Mononuclear cell (primary cell): ENCODE results near the gene MAT1A. TPM values are rescaled to one million over a fixed set of nuclear protein-coding genes. Genes with fewer than 3 reads are reported as not detected.

Source experiments
- H3K27me3 ChIP-seq: 2 replicates; pipeline ENCODE4 v1.6.0; 2011; ENCODE audit warnings: low read length, control low read depth; ENCODE audit not compliant: insufficient read depth
- H3K4me1 ChIP-seq: 2 replicates; pipeline ENCODE4 v1.5.1; 2011; ENCODE audit warnings: mild to moderate bottlenecking, low read length, control low read depth; ENCODE audit not compliant: insufficient read depth
- H3K4me3 ChIP-seq: 2 replicates; pipeline ENCODE4 v1.5.1; 2011; ENCODE audit warnings: mild to moderate bottlenecking, low read length, moderate library complexity
- H3K9me3 ChIP-seq: 2 replicates; pipeline ENCODE4 v1.5.1; 2011; ENCODE audit warnings: low read depth, mild to moderate bottlenecking, control low read depth, low read length
- total RNA-seq: library from RNA; depleted of rRNA; stranded (reverse); fragments of >200 nt; gene quantifications from one replicate; pipeline ENCODE4 v1.2.3, GENCODE V29; 2012

MAT1A gene
- total RNA-seq, 1 donor = not detected

DNA sequence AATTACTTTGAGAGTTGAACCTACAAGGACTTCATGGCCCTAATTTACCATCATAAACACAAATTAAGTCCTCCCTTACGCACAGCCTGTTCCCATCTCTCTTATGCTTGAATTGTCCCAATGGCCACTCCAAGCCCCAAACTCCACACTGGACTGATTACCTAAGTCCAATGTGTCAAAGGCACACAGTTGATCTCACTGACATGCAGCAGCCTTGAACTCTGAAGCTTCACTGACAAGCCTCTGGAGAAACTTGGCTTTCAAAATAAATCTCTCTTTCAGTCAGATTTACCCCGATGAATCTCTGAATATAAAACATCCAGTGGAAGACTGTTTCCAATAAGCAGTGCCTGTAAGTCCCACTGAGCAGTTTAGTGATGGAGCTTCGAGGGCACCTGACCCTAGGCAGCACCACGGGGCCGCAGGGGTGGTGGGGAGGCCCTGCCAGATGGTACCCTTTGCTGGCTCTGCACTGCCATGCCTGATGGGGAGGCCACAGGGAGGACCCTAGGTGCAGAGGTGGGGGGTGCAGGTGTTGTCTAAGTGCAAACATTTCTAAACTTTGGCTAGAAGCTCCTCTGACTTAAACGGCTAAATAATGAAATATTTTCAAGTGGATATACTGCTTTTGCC, 3.3 kb upstream of the MAT1A start:
- H3K27me3 ChIP-seq = no peaks in the 10 kb centered on the region
- H3K9me3 ChIP-seq = no peaks in the 10 kb centered on the region
- no peaks in the 10 kb centered on the region for H3K4me1 ChIP-seq
- no peak overlapping the region for H3K4me3 ChIP-seq

DNA sequence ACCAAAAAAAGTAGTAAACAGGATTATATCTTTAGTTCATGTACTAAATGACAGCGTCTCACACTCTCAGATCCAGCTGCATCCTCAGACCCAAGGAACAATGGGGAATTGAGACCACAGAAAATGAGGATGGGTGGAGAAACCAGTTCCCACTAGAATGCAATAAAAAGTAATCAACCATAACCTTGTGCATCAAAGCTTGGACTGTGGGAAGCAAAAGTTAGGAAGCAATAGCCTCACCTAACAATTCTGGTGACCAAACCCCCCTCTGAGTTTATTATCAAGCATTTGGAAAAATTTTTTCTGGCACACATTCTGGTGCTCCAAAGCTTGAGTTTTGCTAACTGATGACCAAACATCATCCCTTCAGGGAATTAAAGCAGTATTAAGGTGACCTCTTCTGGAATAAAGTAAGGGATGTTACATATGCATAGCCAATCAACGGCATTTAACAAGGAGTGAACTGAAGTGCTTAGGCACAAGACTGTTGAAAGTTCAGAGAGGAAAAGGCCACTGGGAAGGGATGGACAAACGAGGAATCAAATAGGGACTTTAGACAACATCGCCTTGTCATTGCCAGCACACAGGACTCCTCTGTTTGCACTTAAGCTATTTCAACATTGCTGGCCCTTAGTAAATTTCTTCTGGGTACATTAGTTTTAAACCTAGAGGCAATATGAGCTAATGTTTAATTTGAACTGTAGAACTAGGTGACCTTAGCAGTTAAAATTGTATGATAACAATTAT, 1.2 kb upstream of the MAT1A start:
- H3K4me1 ChIP-seq = no peaks in the 10 kb centered on the region

DNA sequence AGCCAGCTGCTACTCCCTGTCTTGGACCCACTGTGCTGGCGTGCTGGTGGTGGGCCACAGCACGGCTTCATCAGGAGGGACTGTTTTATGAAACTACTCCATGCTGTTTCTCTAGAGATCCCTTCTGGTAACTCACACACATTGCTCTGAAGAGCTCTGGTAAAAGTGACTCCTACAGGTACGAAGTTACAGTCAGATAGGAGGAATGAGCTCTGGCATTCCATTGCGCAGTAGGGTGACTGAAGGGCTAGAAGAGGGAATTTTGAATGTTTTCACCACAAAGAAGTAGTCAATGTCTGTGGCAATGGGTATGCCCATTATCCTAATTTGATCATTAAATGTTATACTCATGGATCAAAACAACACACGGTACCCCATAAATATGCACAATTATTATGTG, 609 bp downstream of the MAT1A start:
- Histone ChIP-seq H3K27me3 (no peaks in the 10 kb centered on the region), H3K4me3 (no peak overlapping the region), H3K4me1 (no peaks in the 10 kb centered on the region), H3K9me3 (no peaks in the 10 kb centered on the region)

More for the DNA sequence above, 1.2 kb upstream of the MAT1A start:
- Histone ChIP-seq H3K9me3 (no peaks in the 10 kb centered on the region), H3K27me3 (no peaks in the 10 kb centered on the region), H3K4me3 (no peak overlapping the region)

DNA sequence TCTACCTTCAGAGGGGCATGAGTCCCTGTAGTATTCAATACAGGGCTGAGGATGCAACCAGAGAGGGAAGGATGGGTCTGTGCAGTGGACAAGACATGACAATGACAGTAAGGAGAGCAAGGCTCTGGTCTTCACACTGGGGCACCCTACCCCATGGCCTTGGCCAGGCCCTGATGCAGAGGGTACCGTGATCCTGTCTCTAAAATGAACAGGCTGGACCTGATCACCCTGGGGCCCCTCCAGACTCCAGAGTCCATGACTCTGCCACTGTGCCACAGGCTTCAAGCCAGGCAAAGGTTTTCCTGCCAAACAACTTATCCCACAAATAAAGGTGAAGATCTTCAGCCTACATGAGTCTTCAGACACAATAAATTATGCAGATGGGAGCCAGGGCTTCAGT, 4.9 kb downstream of the MAT1A start:
- Histone ChIP-seq H3K27me3 (no peaks in the 10 kb centered on the region), H3K4me3 (no peak overlapping the region), H3K4me1 (no peaks in the 10 kb centered on the region), H3K9me3 (no peaks in the 10 kb centered on the region)

DNA sequence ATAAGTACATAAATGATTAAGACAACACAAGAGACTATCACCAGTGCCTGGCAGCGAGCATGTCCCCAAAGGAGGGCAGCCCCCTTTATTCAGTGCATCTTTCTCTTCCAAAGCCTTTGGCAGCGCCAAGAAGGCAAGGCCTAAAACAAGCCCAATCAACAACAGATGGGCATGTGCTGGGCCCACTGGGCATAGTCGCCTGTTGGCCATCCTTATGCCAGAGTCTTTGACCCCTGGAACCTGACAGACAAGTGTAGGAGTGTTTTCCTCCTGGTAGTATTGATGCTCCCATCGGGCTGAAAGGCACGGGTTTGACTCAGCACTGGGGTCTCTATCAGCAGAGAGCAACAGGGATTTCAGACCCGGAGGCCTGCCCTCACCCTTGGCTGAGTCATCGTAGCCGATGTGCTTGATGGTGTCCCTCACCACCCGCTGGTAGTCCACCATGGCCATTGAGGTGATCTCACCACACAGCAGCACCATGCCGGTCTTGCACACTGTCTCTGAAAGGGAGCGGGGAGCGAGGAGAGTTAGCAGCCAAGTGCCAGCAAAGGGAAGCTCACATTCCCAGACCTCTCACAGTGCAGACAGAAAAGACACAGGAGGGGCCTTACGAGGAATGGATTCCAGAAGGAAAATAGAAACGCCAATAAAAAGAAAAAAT, 5.8 kb downstream of the MAT1A start:
- H3K4me3 ChIP-seq = no peak overlapping the region
- no peaks in the 10 kb centered on the region for H3K9me3 ChIP-seq
- no peaks in the 10 kb centered on the region for H3K27me3 ChIP-seq

DNA sequence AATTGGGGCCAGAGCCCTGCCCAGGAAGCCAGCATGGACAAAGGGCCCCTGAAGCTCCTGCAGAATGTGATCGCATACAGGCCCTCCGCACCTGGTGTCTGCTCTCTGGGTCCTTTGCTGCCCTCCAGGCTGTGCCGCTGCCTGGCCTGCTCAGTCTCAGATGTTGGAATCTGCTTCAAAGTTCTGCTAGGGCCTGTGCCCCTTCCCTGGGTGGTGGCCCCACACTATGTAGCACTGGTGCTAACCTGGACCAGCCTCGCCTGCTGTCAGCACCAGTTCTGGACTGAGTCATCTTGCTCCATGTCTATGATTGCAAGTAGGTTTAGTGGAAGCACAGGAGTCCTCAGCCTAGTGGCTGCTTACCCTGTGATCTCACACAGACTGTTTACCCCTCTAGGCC, 6.3 kb downstream of the MAT1A start:
- H3K4me1 ChIP-seq = no peaks in the 10 kb centered on the region
- no peaks in the 10 kb centered on the region for H3K27me3 ChIP-seq
- no peaks in the 10 kb centered on the region for H3K9me3 ChIP-seq
- H3K4me3 ChIP-seq = no peak overlapping the region

More for the DNA sequence above, 5.8 kb downstream of the MAT1A start:
- no peaks in the 10 kb centered on the region for H3K4me1 ChIP-seq

DNA sequence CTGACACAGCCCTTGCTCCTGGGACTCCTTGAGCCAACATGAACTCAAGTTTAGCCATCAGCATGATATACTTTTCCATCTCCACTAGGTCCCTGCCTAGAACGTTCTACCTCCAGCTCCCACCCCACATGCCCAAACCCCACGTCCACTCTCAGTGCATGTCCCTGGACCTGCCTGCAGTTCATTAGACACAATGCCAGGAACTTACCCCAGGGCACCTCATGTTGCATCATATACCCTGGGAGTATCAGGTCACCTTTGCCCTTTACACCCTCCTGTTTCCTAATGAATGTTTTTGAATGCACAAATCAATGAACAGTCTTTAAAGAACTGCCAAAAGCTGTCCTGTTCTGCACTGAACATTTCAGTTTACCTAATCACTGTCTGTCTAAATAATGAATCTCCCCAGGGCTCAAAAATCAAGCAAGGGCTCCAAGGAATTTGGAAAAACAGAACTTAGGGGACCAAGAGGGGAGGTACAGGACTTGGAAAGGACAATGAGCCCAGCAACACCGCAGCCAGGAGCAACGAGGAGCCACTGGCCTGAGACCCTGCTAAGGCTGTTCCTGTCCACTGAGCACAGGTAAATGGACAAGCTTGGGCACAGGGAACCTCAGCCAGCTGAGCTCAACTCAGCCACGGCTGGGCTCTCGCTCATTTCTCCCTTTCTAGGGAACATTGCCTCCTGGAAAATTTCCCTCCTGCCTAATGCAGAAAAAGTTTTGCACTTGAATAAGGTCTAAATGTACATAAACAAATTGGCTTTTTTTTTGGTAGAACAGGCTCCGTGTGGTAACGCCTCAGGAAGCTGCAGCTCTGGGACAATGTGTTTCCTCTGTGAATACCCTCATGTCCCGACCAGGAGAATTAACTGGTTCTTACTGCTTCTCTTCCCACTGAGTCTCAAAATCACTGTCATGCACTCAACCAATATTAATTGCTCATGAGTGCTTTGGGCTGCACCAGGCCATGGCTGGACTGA, 7.4 kb downstream of the MAT1A start:
- Histone ChIP-seq H3K4me1 (no peaks in the 10 kb centered on the region), H3K27me3 (no peaks in the 10 kb centered on the region), H3K9me3 (no peaks in the 10 kb centered on the region), H3K4me3 (no peak overlapping the region)

DNA sequence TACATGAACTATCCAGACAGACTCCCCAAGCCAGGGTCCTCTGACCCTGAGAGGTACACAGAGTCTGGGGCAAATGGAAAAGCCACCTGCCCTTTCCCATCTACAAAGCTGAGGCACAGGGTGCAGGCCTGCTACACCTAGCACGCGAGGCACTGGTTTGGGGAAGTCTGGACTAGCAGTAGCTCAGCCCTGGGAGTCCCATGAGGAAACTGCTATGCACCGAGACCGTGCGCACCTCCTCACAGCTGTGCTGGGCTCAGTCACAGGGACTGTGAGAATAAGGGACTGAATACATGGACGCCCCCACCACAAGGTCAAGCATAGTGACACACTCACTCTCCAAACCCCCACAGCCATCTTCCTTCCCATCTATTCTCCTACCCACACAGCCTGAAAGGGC, 8.2 kb downstream of the MAT1A start:
- Histone ChIP-seq H3K9me3 (no peaks in the 10 kb centered on the region), H3K4me3 (no peak overlapping the region), H3K4me1 (no peaks in the 10 kb centered on the region), H3K27me3 (no peaks in the 10 kb centered on the region)

DNA sequence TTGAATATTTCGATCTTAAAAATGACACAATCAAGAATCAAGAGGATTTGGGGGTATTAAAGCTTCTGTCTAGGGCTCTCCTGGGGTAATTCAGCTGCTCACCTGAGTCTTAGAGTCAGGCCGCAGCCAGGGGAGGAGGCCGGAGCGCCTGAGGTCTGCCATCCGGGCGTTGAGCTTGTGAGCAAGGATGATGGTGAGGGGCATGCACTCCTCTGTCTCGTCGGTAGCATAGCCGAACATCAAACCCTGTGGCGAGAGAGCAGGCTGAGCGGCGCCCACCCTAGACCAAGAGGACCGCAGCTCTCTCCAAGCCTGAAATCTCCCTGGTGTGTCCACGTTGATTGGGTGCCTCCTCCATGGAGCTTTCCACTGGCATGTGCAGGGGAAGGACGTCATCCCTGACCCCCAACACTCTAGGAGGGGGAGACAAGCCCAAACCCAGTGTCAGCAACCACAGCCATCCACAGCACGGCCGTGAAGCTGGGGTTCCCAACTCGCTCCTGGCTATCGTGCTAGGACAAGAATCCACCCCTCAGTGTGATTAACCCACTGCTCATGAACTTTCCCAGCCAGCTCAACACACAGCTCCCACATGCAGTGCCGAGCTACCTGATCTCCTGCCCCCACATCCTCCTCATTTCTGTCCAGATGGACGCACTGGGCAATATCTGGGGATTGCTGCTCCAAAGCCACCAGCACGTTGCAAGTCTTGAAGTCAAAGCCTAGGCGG, 9.2 kb downstream of the MAT1A start:
- Histone ChIP-seq H3K27me3 (no peaks in the 10 kb centered on the region), H3K4me1 (no peaks in the 10 kb centered on the region), H3K4me3 (no peak overlapping the region), H3K9me3 (no peaks in the 10 kb centered on the region)

DNA sequence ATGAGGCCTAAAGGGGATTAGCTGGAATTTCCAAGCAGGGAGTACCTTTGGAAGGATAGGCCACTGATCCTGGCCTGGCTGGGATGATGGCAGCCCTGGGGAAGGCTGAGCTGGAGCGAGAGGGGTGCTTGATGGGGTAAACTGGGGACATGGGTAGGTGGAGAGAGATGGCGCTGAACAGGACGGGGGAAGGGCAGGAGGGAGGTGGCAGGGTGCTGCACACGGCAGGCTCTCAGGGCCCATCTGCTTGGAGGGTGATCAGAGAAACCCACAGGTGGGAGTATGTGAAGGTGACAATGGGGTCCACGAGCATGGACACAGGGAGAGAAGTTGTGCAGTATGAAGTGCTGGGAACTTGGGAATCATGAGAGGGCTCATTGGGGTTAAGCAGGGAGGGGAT, 10.3 kb downstream of the MAT1A start:
- H3K27me3 ChIP-seq = no peaks in the 10 kb centered on the region
- H3K4me1 ChIP-seq = no peaks in the 10 kb centered on the region
- no peak overlapping the region for H3K4me3 ChIP-seq
- no peaks in the 10 kb centered on the region for H3K9me3 ChIP-seq

DNA sequence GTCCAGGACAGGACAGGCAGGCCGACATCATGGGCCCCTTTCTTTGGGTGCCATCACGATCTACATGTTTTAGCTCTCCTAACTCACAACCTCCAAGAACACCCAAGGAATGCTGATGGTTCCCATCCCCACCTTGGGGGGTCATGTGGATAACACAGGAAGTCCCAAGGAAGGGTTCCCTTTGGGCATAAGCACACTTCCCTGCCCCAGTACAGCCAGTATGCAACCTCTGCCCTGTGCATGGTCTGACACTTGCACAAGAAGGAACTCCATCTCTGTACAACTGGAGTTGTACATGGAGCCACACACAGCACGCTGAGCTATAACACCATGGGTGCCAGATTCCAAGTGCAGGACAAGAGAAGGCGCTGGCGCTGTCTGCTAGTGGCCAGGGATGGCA, 11.0 kb downstream of the MAT1A start:
- no peaks in the 10 kb centered on the region for H3K27me3 ChIP-seq
- H3K9me3 ChIP-seq = no peaks in the 10 kb centered on the region
- no peak overlapping the region for H3K4me3 ChIP-seq
- H3K4me1 ChIP-seq = no peaks in the 10 kb centered on the region

DNA sequence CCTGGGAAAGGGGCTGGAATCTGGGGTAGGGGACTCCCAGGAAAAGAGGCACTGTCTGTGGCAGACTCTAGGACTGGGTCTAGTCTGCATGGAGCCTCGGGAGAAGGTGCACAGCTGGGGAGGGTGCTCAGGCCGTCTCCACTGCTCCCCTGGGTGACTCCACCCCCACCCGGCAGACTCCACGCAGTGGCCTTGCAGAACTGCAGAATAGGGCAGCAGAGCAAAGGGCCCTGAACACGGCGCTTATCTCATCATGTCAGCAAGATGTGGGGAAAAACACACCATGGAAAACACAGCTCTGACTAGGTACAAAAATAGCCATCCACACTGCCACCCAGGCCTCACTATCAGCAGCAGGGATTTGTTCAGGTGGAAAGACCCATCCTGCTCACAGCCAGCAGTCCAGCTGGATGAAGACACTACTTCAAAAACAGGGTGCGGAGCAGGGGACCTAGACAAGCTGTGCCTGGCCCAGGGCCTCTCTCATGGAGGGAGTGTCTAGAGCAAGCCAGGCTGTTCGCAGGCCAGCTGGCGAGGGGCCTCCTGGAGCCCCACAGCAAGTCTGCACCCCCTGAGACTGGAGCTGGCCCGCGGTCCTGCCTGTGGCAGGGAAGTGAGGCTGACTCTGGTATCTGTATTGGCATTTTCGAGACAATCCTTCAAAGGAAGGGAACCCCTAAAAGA, 11.7 kb downstream of the MAT1A start:
- Histone ChIP-seq H3K27me3 (no peaks in the 10 kb centered on the region), H3K4me3 (no peak overlapping the region), H3K9me3 (no peaks in the 10 kb centered on the region), H3K4me1 (no peaks in the 10 kb centered on the region)

DNA sequence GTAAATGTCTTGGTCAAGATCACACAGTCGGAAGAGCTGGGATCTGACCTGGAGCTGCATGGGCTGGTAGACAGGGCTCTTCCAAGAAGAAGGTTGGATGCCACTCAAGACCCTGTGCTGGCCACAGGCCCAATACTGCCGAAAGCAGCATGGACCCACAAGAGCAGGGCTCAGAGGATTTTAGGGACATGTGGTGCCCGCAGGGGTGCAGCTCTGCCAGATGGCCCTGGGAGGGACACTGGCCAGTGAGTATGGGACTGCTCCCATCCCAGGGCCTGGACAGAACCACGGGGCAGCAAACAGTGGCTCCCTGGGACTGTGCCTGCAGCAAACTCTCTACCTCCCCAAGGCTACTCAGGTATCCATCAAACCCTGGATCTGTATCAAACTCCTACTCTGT, 12.4 kb downstream of the MAT1A start:
- Histone ChIP-seq H3K27me3 (no peaks in the 10 kb centered on the region), H3K9me3 (no peaks in the 10 kb centered on the region), H3K4me3 (no peak overlapping the region), H3K4me1 (no peaks in the 10 kb centered on the region)

DNA sequence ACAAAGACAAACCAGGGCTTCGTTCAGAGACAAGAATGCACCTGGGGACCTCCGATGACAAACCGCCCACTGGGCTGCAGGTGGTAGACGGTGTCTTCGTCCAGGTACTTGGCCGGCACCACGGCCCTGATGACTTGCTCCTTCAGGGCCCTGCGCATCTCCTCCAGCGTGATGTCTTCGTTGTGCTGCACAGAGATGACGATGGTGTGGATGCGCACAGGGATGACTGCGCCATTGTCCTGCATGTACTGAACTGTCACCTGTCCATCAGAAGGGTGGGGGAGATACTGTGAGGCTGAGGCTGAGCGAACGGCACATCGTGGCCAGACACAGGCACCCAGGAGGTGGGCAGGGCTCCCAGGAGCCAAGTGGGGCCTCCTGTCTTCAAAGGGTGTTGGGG, 13.1 kb downstream of the MAT1A start:
- Histone ChIP-seq H3K4me3 (no peak overlapping the region), H3K9me3 (no peaks in the 10 kb centered on the region), H3K27me3 (no peaks in the 10 kb centered on the region), H3K4me1 (no peaks in the 10 kb centered on the region)
